22Rv1 (cell line): Measurements from ENCODE around the gene ABCF3.

Source experiments
- CTCF ChIP-seq: fragments of 450-650 bp; IDR thresholded peaks from 2 replicates; pipeline ENCODE4 v1.5.1; 2017; ENCODE audit warnings: mild to moderate bottlenecking
- ZFX ChIP-seq: fragments of 450-650 bp; IDR thresholded peaks from 2 replicates; pipeline ENCODE4 v1.6.1; 2017; ENCODE audit warnings: antibody characterized with exemption, borderline replicate concordance

- no peak for TF ChIP-seq CTCF
- TF ChIP-seq ZFX = no peak
Observed at GRCh38 chr3:184231671-184232070, 45.7 kb downstream of the ABCF3 start.
